GM12892 (cell line): ENCODE data around the gene UTP18. TPM values are rescaled to one million over a fixed set of nuclear protein-coding genes. Genes with fewer than 3 reads are reported as not detected.
"Not testable (repeated sequence)": the region's sequence is repeated elsewhere in the genome, so short reads cannot be mapped to it uniquely, and the experiment has no call there.

ENCODE experiments used
- DNase-seq: peaks from one replicate; pipeline ENCODE4 v3.0.0; 2011; ENCODE audit not compliant: insufficient read length
- FAIRE-seq: peaks from 2 replicates; lab custom pipeline; 2011; peaks lifted over from hg19 to GRCh38; lab: Jason Lieb, UNC
- POLR2A ChIP-seq: IDR thresholded peaks from 2 replicates; pipeline ENCODE4 v1.6.1; 2011; ENCODE audit warnings: low read depth, low read length, control low read depth
- POLR2AphosphoS5 ChIP-seq: IDR thresholded peaks from 2 replicates; pipeline ENCODE4 v1.6.1; 2011; ENCODE audit warnings: low read depth, low read length, control low read depth
- TAF1 ChIP-seq: IDR thresholded peaks from 2 replicates; pipeline ENCODE4 v1.6.1; 2011; ENCODE audit warnings: low read depth, mild to moderate bottlenecking, control low read depth, low read length, borderline replicate concordance
- polyA plus RNA-seq: library from polyadenylated mRNA; unstranded; fragments of >200 nt; gene quantifications from one replicate; pipeline ENCODE4 v1.2.1, GENCODE V29; 2012; ENCODE audit warnings: missing spikeins, inconsistent platforms; ENCODE audit not compliant: missing spikeins

The UTP18 gene
- 56.0 TPM for polyA plus RNA-seq

DNA sequence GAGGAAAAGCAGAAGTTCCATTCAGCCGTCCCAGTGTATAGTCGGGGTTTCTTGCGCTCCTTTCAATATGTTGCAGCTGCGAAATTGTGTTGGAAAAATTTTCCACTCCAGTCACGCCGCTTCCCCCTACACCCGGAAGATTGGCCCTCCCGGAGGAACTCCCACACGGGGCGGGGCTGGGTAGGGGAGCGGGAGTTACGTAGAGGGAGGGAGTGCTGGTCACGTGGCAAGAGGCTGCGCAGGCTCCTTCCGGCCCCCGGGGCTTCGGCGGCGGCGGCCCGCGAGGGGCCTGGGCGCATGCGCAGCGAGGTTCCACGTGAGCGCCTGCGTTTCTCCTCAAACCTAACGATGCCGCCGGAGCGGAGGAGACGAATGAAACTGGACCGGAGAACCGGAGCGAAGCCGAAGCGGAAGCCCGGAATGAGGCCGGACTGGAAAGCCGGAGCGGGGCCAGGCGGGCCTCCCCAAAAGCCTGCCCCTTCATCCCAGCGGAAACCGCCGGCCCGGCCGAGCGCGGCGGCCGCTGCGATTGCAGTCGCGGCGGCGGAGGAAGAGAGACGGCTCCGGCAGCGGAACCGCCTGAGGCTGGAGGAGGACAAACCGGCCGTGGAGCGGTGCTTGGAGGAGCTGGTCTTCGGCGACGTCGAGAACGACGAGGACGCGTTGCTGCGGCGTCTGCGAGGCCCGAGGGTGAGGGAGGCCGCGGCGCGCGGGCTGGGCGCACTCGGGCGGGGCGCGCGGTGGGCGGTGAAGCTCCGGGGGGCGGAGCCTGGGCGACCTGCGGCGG is at the start of gene UTP18:
UTP18 (plus strand) TSS at position 310 of the 787 bp plus-strand sequence; CDS start at position 349, 39 bp downstream.
- peak; percentile 82 for DNase-seq
- TF ChIP-seq POLR2AphosphoS5, result peak; percentile 76
- peak; percentile 54 for TF ChIP-seq TAF1
- peak; percentile 81; the same call in 1 of the 2 replicates for TF ChIP-seq POLR2A
- no peak for FAIRE-seq

DNA sequence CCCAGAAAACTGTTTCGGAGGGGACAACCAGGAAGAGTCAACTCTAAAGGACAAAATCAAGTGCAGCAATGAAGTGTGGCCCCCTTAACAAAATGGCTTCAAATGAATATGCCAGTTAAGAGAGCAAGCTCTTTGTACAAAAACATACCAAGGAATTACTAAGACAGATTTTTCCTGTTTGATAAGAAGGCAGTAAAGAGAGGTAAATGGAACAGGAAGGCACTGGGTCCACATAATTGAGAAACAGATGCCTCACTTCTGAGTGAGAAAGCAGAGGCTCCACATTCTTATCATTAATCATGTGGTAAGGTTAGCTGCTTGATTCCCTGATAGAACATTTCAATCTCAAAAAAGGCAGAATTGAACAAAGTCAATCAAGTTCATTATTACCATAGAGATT is 45.4 kb upstream of the UTP18 start:
- no peak for TF ChIP-seq POLR2A
- TF ChIP-seq POLR2AphosphoS5, result no peak
- no peak for TF ChIP-seq TAF1
- DNase-seq (no peak), FAIRE-seq (no peak)

DNA sequence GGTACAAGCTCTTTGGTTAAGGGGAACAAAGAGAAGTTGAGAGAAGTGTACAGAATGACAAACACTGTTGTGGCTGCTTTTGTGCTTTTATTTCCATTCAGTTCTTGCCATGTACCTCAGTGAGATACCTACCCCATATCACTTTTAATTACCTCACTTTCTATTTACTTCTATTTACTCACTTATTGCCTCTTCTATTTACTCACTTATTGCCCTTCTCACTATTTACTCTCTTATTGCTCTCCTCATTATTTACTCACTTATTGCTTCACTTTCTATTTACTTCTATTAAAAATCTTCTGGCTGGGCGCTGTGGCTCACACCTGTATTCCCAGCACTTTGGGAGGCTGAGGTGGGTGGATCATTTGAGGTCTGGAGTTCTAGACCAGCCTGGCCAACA is 42.4 kb upstream of the UTP18 start:
- FAIRE-seq (no peak), DNase-seq (no peak)
- TF ChIP-seq POLR2AphosphoS5 (no peak), TAF1 (no peak), POLR2A (no peak)

DNA sequence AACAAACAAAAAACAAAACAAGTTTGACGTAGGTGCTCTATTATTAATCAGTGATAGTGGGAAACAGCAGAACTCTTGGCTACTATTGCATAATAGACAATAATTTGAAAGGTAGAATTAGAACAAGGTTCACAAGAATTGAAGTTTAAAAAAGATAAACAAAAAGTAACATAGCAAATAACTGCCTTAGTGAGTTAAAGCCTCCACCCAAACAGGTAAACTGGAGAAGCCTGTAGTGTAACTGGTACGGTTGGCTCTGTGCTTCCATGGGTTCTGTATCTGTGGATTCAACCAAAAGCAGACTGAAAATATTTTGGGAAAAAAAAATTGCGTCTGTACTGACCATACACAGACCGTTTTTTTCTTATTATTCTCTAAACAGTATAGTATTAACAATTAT is 39.0 kb upstream of the UTP18 start:
- FAIRE-seq (no peak), DNase-seq (no peak)
- no peak for TF ChIP-seq TAF1
- no peak for TF ChIP-seq POLR2A
- no peak for TF ChIP-seq POLR2AphosphoS5

DNA sequence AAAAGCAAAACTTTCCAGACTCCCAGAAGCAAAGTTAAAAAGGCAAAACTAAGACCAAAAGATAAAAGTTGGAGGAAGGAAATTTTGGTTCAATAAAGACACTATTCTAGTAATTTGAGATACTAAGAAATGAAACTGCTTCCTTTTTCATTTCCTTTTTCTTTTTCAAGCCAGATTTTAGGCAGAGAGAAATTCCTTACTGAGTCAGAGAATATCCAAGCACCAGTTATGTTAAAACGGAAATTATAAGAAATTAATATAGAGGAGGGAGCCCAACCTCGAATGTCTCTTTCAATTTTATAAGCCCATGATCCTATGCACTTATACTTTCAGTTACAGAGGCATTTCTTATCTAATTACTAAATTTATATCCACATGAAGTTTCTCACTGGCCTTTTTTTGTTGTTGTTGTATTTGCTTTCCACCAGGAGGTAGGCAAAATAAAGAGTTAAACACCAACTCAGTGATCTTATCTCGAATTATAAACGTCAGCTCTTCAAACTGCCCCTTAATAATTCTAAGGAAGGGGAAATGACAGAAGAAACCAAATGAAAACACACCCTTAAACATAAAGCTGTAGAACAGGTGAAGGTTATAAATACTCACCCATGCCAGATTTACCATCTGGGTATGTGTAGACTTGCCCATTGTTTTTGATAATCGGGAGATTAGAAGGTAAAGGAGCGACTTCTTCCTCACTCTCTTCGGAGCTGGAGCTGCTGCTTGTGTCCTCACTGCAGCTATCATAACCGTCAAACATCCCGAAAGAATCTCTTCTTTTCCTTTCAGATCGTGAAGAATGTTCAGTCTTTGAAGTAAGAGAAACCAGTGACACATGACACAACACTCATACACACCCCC is 35.7 kb upstream of the UTP18 start:
- no peak for TF ChIP-seq POLR2A
- no peak for TF ChIP-seq TAF1
- no peak for TF ChIP-seq POLR2AphosphoS5
- no peak for DNase-seq
- FAIRE-seq, result no peak

DNA sequence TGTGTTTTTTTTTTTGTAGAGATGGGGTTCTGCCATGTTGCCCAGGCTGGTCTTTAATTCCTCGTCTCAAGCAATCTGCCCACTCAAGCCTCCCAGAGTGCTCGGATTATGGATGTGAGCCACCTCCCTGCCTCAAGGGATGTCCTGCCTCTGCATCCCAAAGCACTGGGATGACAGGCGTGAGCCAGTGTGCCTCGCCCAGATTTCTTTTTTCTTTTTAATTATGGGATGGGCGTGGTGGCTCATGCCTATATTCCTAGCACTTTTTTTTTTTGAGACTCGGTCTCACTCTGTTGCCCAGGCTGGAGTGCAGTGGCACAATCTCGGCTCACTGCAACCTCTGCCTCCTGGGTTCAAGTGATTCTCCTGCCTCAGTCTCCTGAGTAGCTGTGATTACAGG is 34.8 kb upstream of the UTP18 start:
- FAIRE-seq, DNase-seq: not testable (repeated sequence)

DNA sequence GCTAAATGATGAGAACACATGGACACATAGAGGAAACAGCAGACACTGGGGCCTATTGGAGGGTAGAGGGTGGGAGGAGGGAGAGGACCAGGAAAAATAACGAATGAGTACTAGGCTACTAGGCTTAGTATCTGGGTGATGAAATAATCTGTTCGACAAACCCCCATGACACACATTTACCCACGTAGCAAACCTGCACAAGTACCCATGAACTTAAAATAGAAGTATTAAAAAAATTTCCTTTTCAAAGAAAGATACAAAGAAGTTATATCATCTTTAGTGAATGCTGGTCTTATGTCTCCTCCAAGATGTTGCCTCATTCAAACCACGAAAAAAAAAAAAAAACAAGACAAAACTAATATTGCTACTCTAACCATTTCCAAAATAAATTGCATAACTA is 32.2 kb upstream of the UTP18 start:
- no peak for DNase-seq
- FAIRE-seq, result no peak
- TF ChIP-seq POLR2AphosphoS5 (no peak), POLR2A (no peak), TAF1 (no peak)

DNA sequence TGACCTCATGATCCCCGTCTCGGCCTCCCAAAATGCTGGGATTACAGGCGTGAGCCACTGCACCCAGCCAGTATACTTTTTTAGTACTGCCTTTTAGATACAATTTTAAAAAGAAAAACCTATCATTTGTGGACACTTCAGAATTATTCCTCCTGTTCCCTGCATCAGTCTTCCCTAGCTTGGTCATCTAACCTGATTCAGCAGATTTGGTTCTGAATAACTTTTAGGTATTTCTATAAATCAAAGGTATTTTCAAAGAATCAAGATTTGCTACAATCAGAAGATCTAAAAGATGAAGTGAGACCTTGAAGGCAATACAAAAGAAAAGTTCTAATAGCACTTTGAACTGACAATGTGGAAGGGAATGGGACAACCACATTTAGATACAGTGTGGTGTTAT is 30.5 kb upstream of the UTP18 start:
- TF ChIP-seq TAF1, result no peak
- TF ChIP-seq POLR2AphosphoS5, result no peak
- TF ChIP-seq POLR2A, result no peak
- DNase-seq (no peak), FAIRE-seq (no peak)

DNA sequence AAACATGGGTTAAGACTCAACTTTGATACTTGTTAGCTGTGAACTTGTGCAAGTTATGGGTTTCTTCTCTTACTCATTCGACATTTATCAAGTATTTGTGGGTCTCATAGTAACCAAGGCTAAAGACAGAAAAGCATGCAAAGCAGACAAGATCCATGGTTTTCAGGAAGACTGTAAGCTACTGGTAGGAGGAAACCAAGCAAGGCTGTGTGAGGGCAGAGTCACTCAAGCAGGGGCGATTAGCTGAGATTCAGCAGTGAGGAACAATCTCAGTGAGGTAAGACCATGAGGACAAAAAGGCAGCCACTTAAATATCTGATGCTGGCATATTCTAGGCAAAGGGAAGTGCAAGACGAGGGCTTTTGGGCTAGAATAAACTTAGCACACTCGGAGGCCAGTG is 30.0 kb upstream of the UTP18 start:
- DNase-seq (no peak), FAIRE-seq (no peak)
- TF ChIP-seq TAF1, result no peak
- no peak for TF ChIP-seq POLR2A
- no peak for TF ChIP-seq POLR2AphosphoS5

DNA sequence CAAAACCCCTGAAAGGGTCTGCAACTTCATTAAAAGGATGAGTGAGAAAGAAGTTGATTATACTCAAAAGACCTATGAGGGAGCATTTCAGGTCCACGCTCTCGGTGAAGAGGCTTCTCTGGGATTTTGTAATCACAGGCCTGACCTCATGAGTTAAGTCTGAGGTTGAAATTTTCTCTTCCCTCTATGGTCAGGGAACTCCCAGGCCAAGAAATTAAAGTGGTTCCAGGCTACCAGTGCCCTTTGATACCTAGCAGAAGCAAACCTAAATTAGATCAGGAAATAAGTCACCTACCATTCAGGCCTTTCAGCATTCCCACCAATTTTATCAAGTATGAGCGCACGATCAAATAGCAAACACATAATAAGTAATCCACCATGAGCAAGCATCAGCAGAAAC is 28.3 kb upstream of the UTP18 start:
- TF ChIP-seq TAF1 (no peak), POLR2A (no peak), POLR2AphosphoS5 (no peak)
- DNase-seq, result no peak
- no peak for FAIRE-seq

DNA sequence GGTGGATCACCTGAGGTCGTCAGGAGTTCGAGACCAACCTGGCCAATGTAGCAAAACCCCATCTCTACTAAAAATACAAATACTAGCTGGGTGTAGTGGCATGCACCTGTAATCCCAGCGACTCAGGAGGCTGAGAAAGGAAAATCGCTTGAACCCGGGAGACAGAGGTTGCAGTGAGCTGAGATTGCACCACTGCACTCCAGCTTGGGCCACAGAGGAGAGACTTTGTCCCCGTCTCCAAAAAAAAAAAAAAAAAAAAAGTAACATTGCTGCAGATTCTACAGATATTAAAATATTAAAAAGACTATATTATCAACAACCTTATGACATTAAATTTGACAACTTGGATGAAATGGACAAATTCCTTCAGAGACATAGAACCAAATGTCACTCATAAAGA is 26.2 kb upstream of the UTP18 start:
- no peak for DNase-seq
- TF ChIP-seq TAF1 (no peak), POLR2A (no peak), POLR2AphosphoS5 (no peak)
- FAIRE-seq, result no peak
